ENCODE measurements around the gene LTF. TPM values are rescaled to one million over a fixed set of nuclear protein-coding genes. Genes with fewer than 3 reads are reported as not detected.

The LTF gene
- total RNA-seq, 2 experiments from 2014 or later: not detected

DNA sequence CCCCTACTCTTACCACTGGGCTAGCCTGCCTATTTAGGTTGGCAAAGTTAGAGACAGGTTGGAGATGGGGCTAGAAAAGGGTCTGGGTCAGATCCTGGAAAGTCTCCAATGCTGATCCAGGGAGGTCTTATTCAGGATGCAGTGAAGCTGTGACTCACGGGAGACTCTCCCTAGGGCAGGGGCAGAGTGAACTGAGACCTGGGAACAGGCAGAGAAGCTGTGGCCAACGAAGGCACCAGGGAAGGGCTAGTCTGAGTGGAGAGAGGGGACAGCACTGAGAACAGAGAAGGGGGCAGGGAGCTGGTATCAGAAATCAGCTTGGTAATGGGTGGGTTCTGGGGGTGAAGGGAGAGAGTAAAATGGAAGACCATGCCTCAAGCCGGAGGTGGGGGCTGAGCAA lies 2.2 kb downstream of the LTF start:
- no peak overlapping the region for H3K4me3 ChIP-seq (ENCODE audit: low read depth, low read length, poor library complexity, severe bottlenecking)
- H3K9me2 ChIP-seq (ENCODE audit: insufficient read depth, low read length): no peaks in the 10 kb centered on the region
- CTCF ChIA-PET (ENCODE audit: unreplicated experiment): interaction anchor here (1.0 kb wide), 1 partner anchor 26 kb away, joined by 4 read pairs; no protein-coding TSS in a partner anchor
- H3K9me3 ChIP-seq (ENCODE audit: low read length): peaks cover 6% of the 10 kb centered on the region; the same call in 1 of the 2 replicates
- POLR2A ChIA-PET: interaction anchor here (1.2 kb wide), 1 partner anchor 13 kb away, joined by 3 read pairs; no protein-coding TSS in a partner anchor
- intact Hi-C loops (cut with micrococcal nuclease; ENCODE audit: unreplicated experiment): no loop called here
- BruUV-seq (replicated peaks): no TSS peak
- no peak overlapping the region for H3K27ac ChIP-seq (ENCODE audit: low read depth, low read length, poor library complexity, severe bottlenecking)
- no peaks in the 10 kb centered on the region for H4K20me1 ChIP-seq (ENCODE audit: insufficient read depth, low read length)
- no peak for TF ChIP-seq CTCF (conservative IDR thresholded peaks at IDR 0.05; ENCODE audit: low read length)
- no peak for TF ChIP-seq EZH2phosphoT487 (IDR thresholded peaks at IDR 0.05; ENCODE audit: borderline replicate concordance, low read depth, low read length)
- DNase-seq (ENCODE audit: low spot score): no peak
- H3K4me1 ChIP-seq (ENCODE audit: insufficient read depth, low read length, poor library complexity, severe bottlenecking): no peaks in the 10 kb centered on the region
- H3K36me3 ChIP-seq (ENCODE audit: insufficient read depth, low read length): no peaks in the 10 kb centered on the region
- H3K4me2 ChIP-seq (ENCODE audit: low read length): no peak overlapping the region
- no peaks in the 10 kb centered on the region for H3K79me2 ChIP-seq (ENCODE audit: insufficient read depth, low read depth, low read length)
- H2AFZ ChIP-seq (ENCODE audit: low read length): no peak overlapping the region

- DNase-seq (ENCODE audit: low spot score): no peak
- H3K4me1 ChIP-seq (ENCODE audit: insufficient read depth, low read length, poor library complexity, severe bottlenecking): no peaks in the 10 kb centered on the region
- CTCF ChIA-PET (ENCODE audit: unreplicated experiment): interaction anchor here (1.0 kb wide), 1 partner anchor 26 kb away, joined by 4 read pairs; no protein-coding TSS in a partner anchor
- no peaks in the 10 kb centered on the region for H3K36me3 ChIP-seq (ENCODE audit: insufficient read depth, low read length)
- intact Hi-C loops (cut with micrococcal nuclease; ENCODE audit: unreplicated experiment): no loop called here
- H3K4me3 ChIP-seq (ENCODE audit: low read depth, low read length, poor library complexity, severe bottlenecking): no peak overlapping the region
- H3K27ac ChIP-seq (ENCODE audit: low read depth, low read length, poor library complexity, severe bottlenecking): no peak overlapping the region
- no peaks in the 10 kb centered on the region for H3K9me2 ChIP-seq (ENCODE audit: insufficient read depth, low read length)
- no peak overlapping the region for H3K4me2 ChIP-seq (ENCODE audit: low read length)
- no peaks in the 10 kb centered on the region for H3K79me2 ChIP-seq (ENCODE audit: insufficient read depth, low read depth, low read length)
- POLR2A ChIA-PET: interaction anchor here (1.2 kb wide), 1 partner anchor 13 kb away, joined by 3 read pairs; no protein-coding TSS in a partner anchor
- BruUV-seq (replicated peaks): no TSS peak
- no peak overlapping the region for H2AFZ ChIP-seq (ENCODE audit: low read length)
- TF ChIP-seq CTCF (conservative IDR thresholded peaks at IDR 0.05; ENCODE audit: low read length) (peak; percentile 34; the same call in 1 of the 2 replicates), EZH2phosphoT487 (IDR thresholded peaks at IDR 0.05; ENCODE audit: borderline replicate concordance, low read depth, low read length) (no peak)
- H3K9me3 ChIP-seq (ENCODE audit: low read length): peaks cover 6% of the 10 kb centered on the region; the same call in 1 of the 2 replicates
- no peaks in the 10 kb centered on the region for H4K20me1 ChIP-seq (ENCODE audit: insufficient read depth, low read length)
These were observed 2.6 kb downstream of the LTF start for GRCh38 chr3:46462111-46462510.

DNA sequence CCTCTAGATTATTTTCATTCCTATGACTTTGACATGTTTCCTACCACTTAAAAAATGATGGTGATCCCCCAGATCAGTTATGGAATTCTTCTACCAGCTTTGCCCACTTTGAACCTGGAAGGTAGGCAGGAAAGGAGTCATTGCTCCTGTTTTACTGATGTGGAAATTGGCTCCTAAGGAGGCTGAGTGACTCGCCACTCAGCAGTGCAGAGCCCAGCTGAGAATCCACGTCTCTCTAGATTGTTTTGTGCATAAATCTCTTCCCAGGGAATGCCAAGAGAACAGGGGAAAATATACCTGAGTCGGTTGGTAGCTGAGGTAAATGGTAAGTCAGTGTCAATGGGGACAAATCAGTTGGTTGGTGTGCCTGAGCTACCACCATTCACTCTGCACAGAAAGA lies 4.7 kb downstream of the LTF start:
- Histone ChIP-seq H3K9me2 (ENCODE audit: insufficient read depth, low read length) (no peaks in the 10 kb centered on the region), H2AFZ (ENCODE audit: low read length) (no peak overlapping the region), H3K4me3 (ENCODE audit: low read depth, low read length, poor library complexity, severe bottlenecking) (no peak overlapping the region), H3K4me1 (ENCODE audit: insufficient read depth, low read length, poor library complexity, severe bottlenecking) (no peaks in the 10 kb centered on the region), H3K9me3 (ENCODE audit: low read length) (peaks cover 6% of the 10 kb centered on the region; the same call in 1 of the 2 replicates), H3K79me2 (ENCODE audit: insufficient read depth, low read depth, low read length) (no peaks in the 10 kb centered on the region), H4K20me1 (ENCODE audit: insufficient read depth, low read length) (no peaks in the 10 kb centered on the region), H3K27ac (ENCODE audit: low read depth, low read length, poor library complexity, severe bottlenecking) (no peak overlapping the region), H3K36me3 (ENCODE audit: insufficient read depth, low read length) (no peaks in the 10 kb centered on the region), H3K4me2 (ENCODE audit: low read length) (no peak overlapping the region)
- intact Hi-C loops (cut with micrococcal nuclease; ENCODE audit: unreplicated experiment): no loop called here
- no TSS peak for BruUV-seq (replicated peaks)
- TF ChIP-seq CTCF (conservative IDR thresholded peaks at IDR 0.05; ENCODE audit: low read length): no peak
- TF ChIP-seq EZH2phosphoT487 (IDR thresholded peaks at IDR 0.05; ENCODE audit: borderline replicate concordance, low read depth, low read length): no peak
- no peak for DNase-seq (ENCODE audit: low spot score)
- POLR2A ChIA-PET: no interaction called here
- CTCF ChIA-PET (ENCODE audit: unreplicated experiment): no interaction called here
